ENCODE results near the gene PLXNA2. TPM values are rescaled to one million over a fixed set of nuclear protein-coding genes. Genes with fewer than 3 reads are reported as not detected.
A peak's percentile ranks its signal among the peaks of the same experiment; 100 is the strongest.

PLXNA2 gene
- total RNA-seq, 4 donors from 2014 or later: 19.8 to 41.6 (median 27.9) TPM

- 53% methylated on average over 4 of the region's 4 CpGs for WGBS
- DNase-seq (ENCODE audit: extremely low spot score): no peak
- no peak overlapping the region for H3K4me3 ChIP-seq
- intact Hi-C loops (cut with DNase I): no loop called here
- no peaks in the 10 kb centered on the region for H3K36me3 ChIP-seq
- H3K27ac ChIP-seq (replicated peaks in 1 of 4): peak overlapping the region; percentile 78 to 88 (median 82)
- H3K27me3 ChIP-seq: no peaks in the 10 kb centered on the region
- no peaks in the 10 kb centered on the region for H3K9me3 ChIP-seq
- H3K4me1 ChIP-seq: peaks cover 55 to 99% (median 95%) of the 10 kb centered on the region in 4 donors
- TF ChIP-seq EP300 (IDR thresholded peaks at IDR 0.05) (no peak), POLR2AphosphoS5 (IDR thresholded peaks at IDR 0.05) (no peak), CTCF (IDR thresholded peaks at IDR 0.05) (no peak), POLR2A (IDR thresholded peaks at IDR 0.05; ENCODE audit: low read depth) (no peak)
Observed at GRCh38 chr1:208160259-208160819, 83.8 kb downstream of the PLXNA2 start.

- Histone ChIP-seq H3K27me3 (no peaks in the 10 kb centered on the region), H3K4me3 (no peak overlapping the region), H3K4me1 (peaks cover 53 to 99% (median 95%) of the 10 kb centered on the region in 4 donors), H3K36me3 (no peaks in the 10 kb centered on the region), H3K27ac (replicated peaks in 1 of 4) (peak overlapping the region; percentile 78 to 88 (median 82)), H3K9me3 (no peaks in the 10 kb centered on the region)
- DNase-seq (ENCODE audit: extremely low spot score): no peak
- intact Hi-C loops (cut with DNase I): no loop called here
- WGBS: 51% methylated on average over 8 of the region's 11 CpGs
- TF ChIP-seq CTCF (IDR thresholded peaks at IDR 0.05) (no peak), POLR2AphosphoS5 (IDR thresholded peaks at IDR 0.05) (peak in 1 of 2 donors; percentile 27)
Observed at GRCh38 chr1:208159555-208160258, 84.5 kb downstream of the PLXNA2 start.

- no peak for DNase-seq (ENCODE audit: extremely low spot score)
- intact Hi-C loops (cut with DNase I): no loop called here
- 76% methylated on average over 8 of the region's 8 CpGs for WGBS
- Histone ChIP-seq H3K4me1 (peaks cover 60 to 99% (median 99%) of the 10 kb centered on the region in 4 donors), H3K9me3 (no peaks in the 10 kb centered on the region), H3K4me3 (no peak overlapping the region), H3K36me3 (no peaks in the 10 kb centered on the region), H3K27ac (replicated peaks in 1 of 4) (peak overlapping the region; percentile 78 to 88 (median 82)), H3K27me3 (no peaks in the 10 kb centered on the region)
- TF ChIP-seq EP300 (IDR thresholded peaks at IDR 0.05) (no peak), POLR2AphosphoS5 (IDR thresholded peaks at IDR 0.05) (no peak), CTCF (IDR thresholded peaks at IDR 0.05) (no peak), POLR2A (IDR thresholded peaks at IDR 0.05; ENCODE audit: low read depth) (no peak)
Observed at GRCh38 chr1:208158640-208159554, 85.3 kb downstream of the PLXNA2 start.

GRCh38 chr1:208157769-208158168 is 86.4 kb downstream of the PLXNA2 start:
- no peak for DNase-seq (ENCODE audit: extremely low spot score)
- Histone ChIP-seq H3K27me3 (no peaks in the 10 kb centered on the region), H3K4me3 (no peak overlapping the region), H3K27ac (replicated peaks in 1 of 4) (peak overlapping the region in 3 of 4 donors; percentile 81 to 88 (median 83)), H3K4me1 (peaks cover 54 to 100% (median 99%) of the 10 kb centered on the region in 4 donors), H3K9me3 (no peaks in the 10 kb centered on the region), H3K36me3 (no peaks in the 10 kb centered on the region)
- intact Hi-C loops (cut with DNase I): no loop called here
- WGBS: 66% methylated on average over 3 of the region's 3 CpGs
- TF ChIP-seq POLR2AphosphoS5 (IDR thresholded peaks at IDR 0.05) (no peak), POLR2A (IDR thresholded peaks at IDR 0.05; ENCODE audit: low read depth) (no peak), CTCF (IDR thresholded peaks at IDR 0.05) (no peak), EP300 (IDR thresholded peaks at IDR 0.05) (no peak)
